Measurements from ENCODE around the gene BRF1. TPM values are rescaled to one million over a fixed set of nuclear protein-coding genes. Genes with fewer than 3 reads are reported as not detected.
"Not testable (repeated sequence)": the region's sequence is repeated elsewhere in the genome, so short reads cannot be mapped to it uniquely, and the experiment has no call there.

Gene BRF1
- polyA plus RNA-seq, 1 of the 3 experiments (the other 2 are of a cell fraction), result 15.7 TPM

DNA sequence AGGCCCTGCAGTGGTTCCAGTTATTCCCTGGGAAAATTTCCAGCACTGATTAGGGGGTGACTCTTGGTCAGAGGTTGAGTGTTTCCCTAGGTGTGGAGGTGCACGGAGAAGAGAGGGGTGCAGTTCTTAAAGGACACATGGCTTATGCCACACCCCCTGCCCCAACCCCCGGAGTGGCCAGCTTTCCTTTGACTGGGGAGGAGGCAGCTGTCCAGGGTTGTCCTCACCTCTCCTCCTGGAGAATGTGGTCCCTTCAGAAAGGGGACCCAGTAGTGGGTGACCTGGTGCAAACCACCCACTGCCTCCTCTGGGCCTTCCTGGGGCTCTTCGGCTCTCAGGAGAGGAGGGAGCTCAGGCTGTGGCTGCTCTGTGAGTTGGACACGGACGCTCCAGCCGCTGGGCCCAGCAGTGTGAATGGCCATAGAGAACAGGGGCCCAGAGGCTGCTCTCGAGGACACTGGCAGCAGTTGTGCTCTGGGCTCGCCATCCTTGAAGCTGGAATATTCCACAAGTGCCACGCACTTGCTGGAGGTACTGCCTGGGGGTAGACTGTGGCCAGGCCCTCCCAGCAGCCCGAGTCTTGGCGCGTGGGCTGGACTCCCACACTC, 27.4 kb upstream of the BRF1 start:
- no peak for TF ChIP-seq RXRA (IDR thresholded peaks at IDR 0.05; ENCODE audit: borderline replicate concordance, low read depth)
- no peak for TF ChIP-seq GABPA (IDR thresholded peaks at IDR 0.05; ENCODE audit: low read depth)
- TF ChIP-seq ELF1 (IDR thresholded peaks at IDR 0.05), result no peak
- TF ChIP-seq FOXJ3 (CRISPR knock-in tag; IDR thresholded peaks at IDR 0.05), result no peak
- TF ChIP-seq RCOR1 (IDR thresholded peaks at IDR 0.05; ENCODE audit: low read length), result no peak
- TF ChIP-seq MXI1 (IDR thresholded peaks at IDR 0.05; ENCODE audit: low read depth, low read length), result no peak
- no peak for TF ChIP-seq YY1 (IDR thresholded peaks at IDR 0.05; ENCODE audit: low read depth)
- no peak for TF ChIP-seq TCF12 (IDR thresholded peaks at IDR 0.05)
- Histone ChIP-seq H3K4me1 (ENCODE audit: control insufficient read depth in 1 of 2, insufficient read depth in 2 of 2, low read depth in 1 of 2, low read length in 1 of 2) (peaks cover 0 to 57% of the 10 kb centered on the region in 2 experiments; a peak in 2 of 4 replicates), H3K36me3 (replicated peaks in 1 of 2; ENCODE audit: control insufficient read depth in 1 of 2, insufficient read depth in 2 of 2, low read length in 1 of 2) (no peaks in the 10 kb centered on the region), H2AFZ (ENCODE audit: low read depth) (no peak overlapping the region), H3K79me2 (ENCODE audit: insufficient read depth) (peaks cover 48% of the 10 kb centered on the region), H3K27ac (ENCODE audit: low read depth in 2 of 2, low read length in 1 of 2) (no peak overlapping the region; a peak in 1 of 4 replicates), H4K20me1 (ENCODE audit: insufficient read depth) (peaks cover 46% of the 10 kb centered on the region), H3F3A (replicated peaks; ENCODE audit: insufficient read depth) (no peaks in the 10 kb centered on the region), H3K27me3 (ENCODE audit: insufficient read depth) (no peaks in the 10 kb centered on the region), H3K4me2 (no peak overlapping the region), H3K9ac (no peak overlapping the region), H3K9me2 (no peaks in the 10 kb centered on the region), H3K4me3 (ENCODE audit: low read depth in 2 of 2, low read length in 1 of 2) (no peak overlapping the region), H3K9me3 (no peaks in the 10 kb centered on the region)
- CTCF ChIA-PET, result no interaction called here
- POLR2A ChIA-PET, result no interaction called here
- peak; percentile 25 for DNase-seq
- WGBS (ENCODE audit: low lambda C conversion rate), result 89% methylated on average over 9 of the region's 12 CpGs

GRCh38 chr14:105327695-105328045, 26.9 kb upstream of the BRF1 start:
- Histone ChIP-seq H3K79me2 (ENCODE audit: insufficient read depth) (peaks cover 53% of the 10 kb centered on the region), H4K20me1 (ENCODE audit: insufficient read depth) (peaks cover 47% of the 10 kb centered on the region), H3K4me1 (ENCODE audit: control insufficient read depth in 1 of 2, insufficient read depth in 2 of 2, low read depth in 1 of 2, low read length in 1 of 2) (peaks cover 0 to 56% of the 10 kb centered on the region in 2 experiments; a peak in 2 of 4 replicates)
- POLR2A ChIA-PET, result interaction anchor here (1.1 kb wide), 1 partner anchor 27 kb away, joined by 3 read pairs; the partner anchor contains the start of gene BRF1
- H3K36me3 ChIP-seq (replicated peaks in 1 of 2; ENCODE audit: control insufficient read depth in 1 of 2, insufficient read depth in 2 of 2, low read length in 1 of 2); H3K9me3 ChIP-seq; H3F3A ChIP-seq (replicated peaks; ENCODE audit: insufficient read depth); H3K9me2 ChIP-seq; H3K4me2 ChIP-seq; CTCF ChIA-PET; H3K27ac ChIP-seq (ENCODE audit: low read depth in 2 of 2, low read length in 1 of 2); H2AFZ ChIP-seq (ENCODE audit: low read depth); H3K27me3 ChIP-seq (ENCODE audit: insufficient read depth); H3K9ac ChIP-seq; DNase-seq; H3K4me3 ChIP-seq (ENCODE audit: low read depth in 2 of 2, low read length in 1 of 2): not testable (repeated sequence)
- no CpG with 5 or more reads among the region's 17 CpGs for WGBS (ENCODE audit: low lambda C conversion rate)

DNA sequence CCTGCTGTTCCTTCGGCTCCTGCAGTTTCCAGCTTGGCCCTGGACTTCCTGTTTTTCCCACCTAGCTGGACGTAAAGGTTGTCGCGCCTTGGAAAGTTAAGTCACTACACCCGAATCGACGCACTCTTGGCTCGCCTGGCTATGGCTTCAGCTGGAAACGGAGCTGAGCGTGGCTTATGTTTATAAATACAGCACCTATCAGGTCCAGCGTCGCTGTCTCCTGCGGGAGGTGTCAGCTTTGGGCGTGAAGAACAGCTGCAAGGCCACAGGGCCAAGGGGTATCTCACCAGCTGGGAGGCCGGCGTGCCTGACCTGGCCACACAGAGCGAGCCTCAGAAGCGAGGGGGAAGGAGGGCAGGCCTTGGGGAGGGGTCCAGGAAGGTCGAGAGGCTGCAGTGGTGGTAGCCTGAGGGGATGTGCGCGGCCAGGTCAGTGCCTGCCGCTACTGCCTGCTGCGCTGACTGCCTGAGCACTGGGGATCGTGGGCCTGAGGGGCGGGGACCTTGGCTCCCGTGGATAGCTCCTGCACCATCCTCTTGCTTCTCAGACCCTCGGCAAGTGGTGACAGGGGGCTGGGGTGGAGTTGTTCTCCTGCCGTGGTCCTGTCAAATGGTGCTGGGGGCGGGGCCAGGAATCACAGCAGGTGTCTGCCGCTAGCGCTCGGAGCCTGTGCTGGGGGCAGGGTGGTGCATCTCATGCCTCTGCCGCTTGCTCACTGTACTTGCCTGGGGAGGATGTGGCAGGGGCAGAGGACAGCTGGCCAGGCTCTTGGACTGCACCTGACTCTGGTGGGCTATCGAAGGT, 26.3 kb upstream of the BRF1 start:
- Histone ChIP-seq H3K36me3 (replicated peaks in 1 of 2; ENCODE audit: control insufficient read depth in 1 of 2, insufficient read depth in 2 of 2, low read length in 1 of 2) (no peaks in the 10 kb centered on the region), H3K79me2 (ENCODE audit: insufficient read depth) (peaks cover 57% of the 10 kb centered on the region), H3F3A (replicated peaks; ENCODE audit: insufficient read depth) (no peaks in the 10 kb centered on the region), H3K27me3 (ENCODE audit: insufficient read depth) (no peaks in the 10 kb centered on the region), H3K9me2 (no peaks in the 10 kb centered on the region), H4K20me1 (ENCODE audit: insufficient read depth) (peaks cover 48% of the 10 kb centered on the region), H3K9ac (no peak overlapping the region), H3K4me1 (ENCODE audit: control insufficient read depth in 1 of 2, insufficient read depth in 2 of 2, low read depth in 1 of 2, low read length in 1 of 2) (peaks cover 0 to 51% of the 10 kb centered on the region in 2 experiments; a peak in 2 of 4 replicates), H3K4me3 (ENCODE audit: low read depth in 2 of 2, low read length in 1 of 2) (no peak overlapping the region), H3K27ac (ENCODE audit: low read depth in 2 of 2, low read length in 1 of 2) (no peak overlapping the region; a peak in 1 of 4 replicates), H2AFZ (ENCODE audit: low read depth) (no peak overlapping the region), H3K9me3 (no peaks in the 10 kb centered on the region), H3K4me2 (no peak overlapping the region)
- WGBS (ENCODE audit: low lambda C conversion rate), result 92% methylated on average over 31 of the region's 34 CpGs
- CTCF ChIA-PET, result no interaction called here
- no peak for TF ChIP-seq EZH2phosphoT487 (IDR thresholded peaks at IDR 0.05; ENCODE audit: borderline replicate concordance, low read depth)
- peak; percentile 35 for DNase-seq
- POLR2A ChIA-PET, result interaction anchor here (1.1 kb wide), 1 partner anchor 26 kb away, joined by 3 read pairs; the partner anchor contains the start of gene BRF1

Data from SK-N-SH (cell line).